22Rv1 (cell line): ENCODE measurements around the gene PSD4.

Experiments
- CTCF ChIP-seq: fragments of 450-650 bp; IDR thresholded peaks from 2 replicates; pipeline ENCODE4 v1.5.1; 2017; ENCODE audit warnings: mild to moderate bottlenecking
- ZFX ChIP-seq: fragments of 450-650 bp; IDR thresholded peaks from 2 replicates; pipeline ENCODE4 v1.6.1; 2017; ENCODE audit warnings: antibody characterized with exemption, borderline replicate concordance

- no peak for TF ChIP-seq CTCF
- TF ChIP-seq ZFX, result no peak
These were observed 14.8 kb upstream of the PSD4 start for GRCh38 chr2:113158884-113159553.
